ENCODE results near the gene ISCA2.

Gene ISCA2

DNA sequence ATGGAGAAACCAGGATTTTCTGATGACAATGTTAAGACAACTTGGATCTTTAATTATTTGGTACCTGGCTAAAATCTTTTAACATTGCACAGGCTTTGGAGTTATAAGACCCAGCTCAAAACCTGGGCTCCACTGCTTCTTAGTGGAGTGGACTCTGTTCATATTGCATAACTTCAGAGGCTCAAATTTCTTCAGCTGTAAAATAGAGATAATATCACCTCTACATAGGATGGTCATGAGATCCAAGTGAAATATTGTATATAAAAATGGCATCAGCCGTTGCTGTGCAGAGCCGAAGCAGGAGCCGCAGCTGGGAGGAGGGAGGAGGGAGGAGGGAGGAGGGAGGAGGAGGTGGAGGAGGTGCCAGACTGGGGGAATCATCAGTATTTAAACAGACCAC lies 11.0 kb upstream of the ISCA2 start:
- no peak for DNase-seq (ENCODE audit: low read depth in 3 of 3)

DNA sequence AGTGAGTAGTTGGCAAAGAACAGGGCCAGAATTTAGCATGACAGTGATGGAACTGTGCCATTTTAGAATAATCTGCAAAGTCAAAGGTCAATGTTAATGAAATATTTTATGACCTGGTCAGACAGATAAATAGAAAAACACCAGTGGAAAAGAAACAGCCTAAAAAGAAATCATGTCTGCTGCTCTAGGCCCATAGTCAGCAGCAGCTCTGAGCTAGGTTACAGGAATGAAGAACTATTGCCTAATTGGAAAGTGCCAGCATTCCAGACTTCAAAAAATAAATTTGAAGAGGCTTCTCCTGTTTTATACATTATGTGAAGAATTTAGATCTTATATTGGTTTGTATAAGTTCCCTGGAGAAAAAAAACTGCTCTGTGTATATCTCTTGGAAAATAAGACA lies 10.2 kb upstream of the ISCA2 start:
- no peak for DNase-seq (ENCODE audit: low read depth in 3 of 3)

GRCh38 chr14:74486164-74486563 lies 7.4 kb upstream of the ISCA2 start:
- DNase-seq (ENCODE audit: low read depth in 3 of 3) = no peak

GRCh38 chr14:74488786-74489397 lies 4.7 kb upstream of the ISCA2 start:
- DNase-seq (ENCODE audit: low read depth in 3 of 3) = no peak

DNA sequence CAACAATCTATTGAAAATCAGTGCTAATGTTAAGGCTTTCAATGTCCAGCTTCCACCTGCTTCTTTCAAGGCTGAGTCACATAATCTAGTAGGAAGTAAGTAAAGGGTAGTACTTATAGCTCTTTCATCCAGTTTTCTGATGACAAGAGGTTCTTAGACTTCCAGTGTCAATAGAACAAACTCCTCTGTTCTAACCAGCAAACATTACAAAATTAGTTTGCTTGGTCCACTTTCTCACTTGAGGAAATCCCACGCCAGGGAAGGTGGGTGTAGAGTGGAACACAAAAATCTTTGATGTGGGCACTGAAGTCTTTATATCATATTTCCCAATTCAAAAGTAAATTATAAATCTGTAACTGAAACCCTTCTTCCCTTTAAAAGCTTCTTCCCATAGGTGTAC lies 3.1 kb upstream of the ISCA2 start:
- no peak for DNase-seq (ENCODE audit: low read depth in 3 of 3)

- DNase-seq (ENCODE audit: low read depth in 3 of 3) = no peak
Observed at GRCh38 chr14:74491956-74492775, 1.4 kb upstream of the ISCA2 start.

GRCh38 chr14:74492776-74493342 lies 706 bp upstream of the ISCA2 start, which contains the start of gene NPC2:
Gene NPC2 (minus strand): TSS chr14:74493305. CDS start chr14:74493274, 31 bp downstream.
- DNase-seq (ENCODE audit: low read depth in 3 of 3) = no peak

- no peak for DNase-seq (ENCODE audit: low read depth in 3 of 3)
Observed at GRCh38 chr14:74495356-74495755, 1.8 kb downstream of the ISCA2 start.

DNA sequence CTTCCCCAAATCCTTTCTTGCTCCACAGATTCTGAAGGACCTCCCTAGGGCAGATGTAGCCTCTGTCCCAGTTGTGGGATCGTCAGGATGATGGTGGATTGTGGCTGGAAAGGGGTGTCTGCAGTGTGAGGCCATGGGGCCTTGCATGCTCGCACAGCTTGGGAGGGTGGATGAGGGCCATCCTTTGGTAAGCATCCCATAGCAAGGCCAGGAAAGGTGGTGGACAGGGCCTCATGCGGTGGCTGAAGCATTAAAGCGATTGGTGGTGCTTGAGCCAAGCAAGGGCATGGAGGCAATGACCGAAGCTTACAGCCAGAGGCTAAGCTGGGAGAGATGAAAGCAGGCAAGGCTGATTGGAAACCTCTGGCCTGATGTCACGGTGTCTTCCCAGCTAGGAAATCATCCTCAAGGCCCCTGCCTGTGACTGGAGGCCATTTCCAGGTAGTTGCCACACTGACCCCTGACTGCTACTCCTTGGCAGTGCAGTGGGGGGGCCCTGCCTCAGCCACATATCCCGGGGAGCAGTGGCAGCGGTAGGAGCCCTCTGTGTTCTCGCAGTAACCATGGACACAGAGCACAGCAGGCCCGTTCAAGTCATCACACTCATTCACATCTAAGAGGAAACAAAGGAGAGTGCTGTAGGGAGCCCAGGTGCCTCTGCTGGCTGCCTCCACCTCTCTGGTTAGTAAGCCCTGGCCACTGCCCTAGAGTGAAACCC lies 7.0 kb downstream of the ISCA2 start:
- no peak for DNase-seq (ENCODE audit: low read depth in 3 of 3)

GRCh38 chr14:74501135-74501614 lies 7.6 kb downstream of the ISCA2 start:
- DNase-seq (ENCODE audit: low read depth in 3 of 3) = no peak

GRCh38 chr14:74501691-74502090 lies 8.1 kb downstream of the ISCA2 start:
- DNase-seq (ENCODE audit: low read depth in 3 of 3) = no peak

DNA sequence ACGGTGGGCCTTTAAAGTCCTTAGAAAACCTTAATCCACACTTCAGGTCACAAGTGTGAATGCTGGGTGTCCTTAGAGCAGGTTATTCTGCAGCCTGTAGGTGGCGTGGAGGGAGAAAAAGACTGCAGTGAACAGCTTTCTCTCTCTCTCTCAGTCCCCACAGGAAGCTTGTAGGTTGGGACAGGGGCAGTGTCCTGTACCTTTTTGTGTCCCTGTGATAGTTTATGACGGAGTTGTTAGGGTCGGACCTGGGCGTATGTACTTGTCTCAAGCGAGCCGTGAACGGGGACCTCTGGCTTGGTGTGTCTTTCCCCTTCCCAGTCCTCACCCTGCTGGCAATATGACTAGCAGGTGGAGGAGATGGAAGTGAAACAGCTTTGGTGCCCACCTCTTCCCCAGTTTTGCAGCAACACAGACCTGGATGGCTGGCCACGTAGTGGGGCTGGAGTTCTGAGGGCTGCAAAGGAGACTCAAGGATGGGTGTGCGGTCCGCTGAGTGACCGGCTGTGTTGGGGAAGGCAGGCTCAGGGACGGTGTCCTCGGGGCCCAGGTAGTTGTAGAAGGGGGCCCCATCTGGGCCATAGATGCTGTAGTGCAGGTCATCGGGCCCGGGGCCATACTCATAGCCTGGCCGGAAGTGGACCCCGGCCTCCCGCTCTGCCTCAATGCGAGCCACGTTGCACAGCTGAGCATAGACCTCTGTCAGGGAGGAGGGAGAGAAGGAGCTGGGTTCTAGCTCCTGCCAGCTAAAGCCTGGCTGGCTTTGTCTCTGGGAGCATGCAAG lies 8.9 kb downstream of the ISCA2 start:
- no peak for DNase-seq (ENCODE audit: low read depth in 3 of 3)

DNA sequence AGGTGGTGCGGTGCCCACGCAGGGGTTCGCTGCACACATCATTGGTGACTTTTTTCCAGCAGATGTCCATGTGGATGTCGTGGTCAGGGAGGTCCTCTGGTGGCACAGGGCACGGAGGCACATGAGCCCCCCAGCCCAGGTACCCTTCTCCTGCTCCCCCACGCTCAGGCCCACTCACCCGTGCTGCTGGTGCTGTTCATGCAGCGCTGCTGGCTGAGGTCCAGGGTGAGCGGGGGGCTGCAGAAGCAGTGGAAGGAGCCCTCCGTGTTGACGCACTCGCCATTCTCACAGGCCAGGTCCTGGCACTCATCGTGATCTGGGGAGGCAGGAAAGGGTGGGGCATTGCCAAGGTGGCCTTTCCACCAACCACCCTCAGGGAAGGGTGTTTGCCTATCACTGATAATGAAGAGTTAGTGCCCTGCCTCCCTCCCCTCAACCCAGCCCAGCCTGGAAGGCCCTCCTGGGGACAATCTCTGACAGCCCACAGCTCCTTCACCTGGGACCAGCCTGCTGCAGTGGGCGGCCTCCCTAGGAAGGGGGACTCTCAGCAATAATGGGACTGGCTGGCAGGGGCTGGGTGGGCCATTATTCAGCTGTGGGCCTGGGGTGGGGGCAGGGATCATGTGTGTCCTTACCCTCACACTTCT lies 9.8 kb downstream of the ISCA2 start:
- DNase-seq (ENCODE audit: low read depth in 3 of 3) = no peak

GRCh38 chr14:74503938-74504335 lies 10.4 kb downstream of the ISCA2 start:
- DNase-seq (ENCODE audit: low read depth in 3 of 3) = no peak

DNA sequence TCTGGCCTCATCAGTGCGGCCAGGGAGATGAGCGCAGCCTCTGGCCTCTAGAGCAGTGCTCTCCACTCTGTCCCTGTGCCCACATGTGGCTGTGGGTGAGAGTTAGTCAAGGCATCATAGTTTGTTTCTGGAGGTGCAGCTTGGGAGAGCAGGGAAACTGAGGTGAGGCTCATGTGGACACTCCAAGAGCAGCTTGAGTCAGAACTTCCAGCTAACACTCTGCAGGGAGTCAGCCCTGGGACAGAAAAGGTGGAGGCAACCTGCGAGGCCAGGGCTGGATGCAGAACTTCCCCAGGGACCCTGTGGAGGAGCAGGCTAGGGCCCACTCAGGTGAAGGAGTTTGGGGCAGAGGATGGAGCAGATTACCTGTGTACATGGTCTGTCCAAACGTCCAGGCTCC lies 10.8 kb downstream of the ISCA2 start:
- DNase-seq (ENCODE audit: low read depth in 3 of 3) = no peak

GRCh38 chr14:74504874-74505720 lies 11.5 kb downstream of the ISCA2 start:
- DNase-seq (ENCODE audit: low read depth in 3 of 3) = no peak

- DNase-seq (ENCODE audit: low read depth in 3 of 3) = no peak
Observed at GRCh38 chr14:74505831-74506230, 12.3 kb downstream of the ISCA2 start.

- no peak for DNase-seq (ENCODE audit: low read depth in 3 of 3)
Observed at GRCh38 chr14:74506411-74506851, 12.9 kb downstream of the ISCA2 start.

- DNase-seq (ENCODE audit: low read depth in 3 of 3) = no peak
Observed at GRCh38 chr14:74507085-74507484, 13.5 kb downstream of the ISCA2 start.

- DNase-seq (ENCODE audit: low read depth in 3 of 3) = no peak
Observed at GRCh38 chr14:74507840-74508239, 14.3 kb downstream of the ISCA2 start.

Measured in stimulated activated CD4-positive, alpha-beta T cell treated with anti-CD3 and anti-CD28 coated beads, TNF-alpha, amount 100 ng/mL, for 24 hours (primary cell).